ENCODE measurements around the gene KAT8.
A peak's percentile ranks its signal among the peaks of the same experiment; 100 is the strongest.

Gene KAT8

DNA sequence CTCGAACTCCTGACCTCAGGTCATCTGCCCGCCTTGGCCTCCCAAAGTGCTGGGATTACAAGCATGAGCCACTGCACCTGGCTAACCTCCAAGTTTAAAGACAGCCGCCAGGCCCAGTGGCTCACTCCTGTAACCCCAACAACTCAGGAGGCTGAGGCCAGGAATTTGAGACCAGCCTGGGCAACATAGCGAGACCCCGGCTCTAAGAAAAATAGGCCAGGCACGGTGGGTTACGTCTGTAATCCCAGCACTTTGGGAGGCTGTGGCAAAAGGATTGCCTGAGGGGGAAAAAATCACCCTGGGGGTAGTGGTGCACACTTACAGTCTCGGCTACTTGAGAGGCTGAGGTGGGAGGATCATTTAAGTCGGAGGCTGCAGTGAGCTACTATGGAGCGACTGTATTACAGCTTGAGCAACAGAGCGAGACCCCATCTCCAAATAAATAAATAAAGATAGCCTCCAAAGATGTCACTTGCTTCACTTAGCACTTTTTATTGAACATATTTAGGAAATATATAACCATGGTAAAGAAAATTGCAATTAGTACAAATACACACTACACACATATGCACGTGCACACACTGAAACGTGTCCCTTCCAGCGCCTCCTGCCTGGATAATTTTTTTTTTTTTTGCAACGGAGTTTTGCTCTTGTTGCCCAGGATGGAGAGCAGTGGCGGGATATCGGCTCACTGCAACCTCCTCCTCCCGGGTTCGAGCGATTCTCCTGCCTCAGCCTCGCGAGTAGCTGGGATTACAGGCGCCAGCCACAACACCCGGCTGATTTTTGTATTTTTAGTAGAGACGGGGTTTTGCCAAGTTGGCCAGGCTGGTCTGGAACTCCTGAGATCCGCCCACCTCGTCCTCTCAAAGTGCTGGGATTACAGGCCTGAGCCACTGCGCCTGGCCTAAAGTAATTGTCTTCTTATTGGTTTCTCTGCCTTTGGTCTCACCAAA, 10.7 kb upstream of the KAT8 start:
- POLR2A ChIA-PET, result interaction anchor here (0.7 to 2.0 kb wide), 4 partner anchors 35 to 90 kb away, joined by 3 to 6 read pairs (median 4); no protein-coding TSS in a partner anchor
- Histone ChIP-seq H3K36me3 (ENCODE audit: control insufficient read depth in 2 of 2, insufficient read depth in 1 of 2, low read length in 2 of 2) (peaks cover 0 to 26% of the 10 kb centered on the region in 2 experiments; a peak in 1 of 3 replicates), H3K4me3 (ENCODE audit: low read depth, low read length) (no peak overlapping the region), H3K9me3 (ENCODE audit: control insufficient read depth, insufficient read depth, low read depth, low read length) (no peaks in the 10 kb centered on the region), H3K27ac (ENCODE audit: extremely low read depth, low read depth, low read length) (no peak overlapping the region), H3K4me1 (ENCODE audit: control insufficient read depth, insufficient read depth, low read length) (no peaks in the 10 kb centered on the region; the same call in none of the 2 replicates)
- TF ChIP-seq, protein P1, sequence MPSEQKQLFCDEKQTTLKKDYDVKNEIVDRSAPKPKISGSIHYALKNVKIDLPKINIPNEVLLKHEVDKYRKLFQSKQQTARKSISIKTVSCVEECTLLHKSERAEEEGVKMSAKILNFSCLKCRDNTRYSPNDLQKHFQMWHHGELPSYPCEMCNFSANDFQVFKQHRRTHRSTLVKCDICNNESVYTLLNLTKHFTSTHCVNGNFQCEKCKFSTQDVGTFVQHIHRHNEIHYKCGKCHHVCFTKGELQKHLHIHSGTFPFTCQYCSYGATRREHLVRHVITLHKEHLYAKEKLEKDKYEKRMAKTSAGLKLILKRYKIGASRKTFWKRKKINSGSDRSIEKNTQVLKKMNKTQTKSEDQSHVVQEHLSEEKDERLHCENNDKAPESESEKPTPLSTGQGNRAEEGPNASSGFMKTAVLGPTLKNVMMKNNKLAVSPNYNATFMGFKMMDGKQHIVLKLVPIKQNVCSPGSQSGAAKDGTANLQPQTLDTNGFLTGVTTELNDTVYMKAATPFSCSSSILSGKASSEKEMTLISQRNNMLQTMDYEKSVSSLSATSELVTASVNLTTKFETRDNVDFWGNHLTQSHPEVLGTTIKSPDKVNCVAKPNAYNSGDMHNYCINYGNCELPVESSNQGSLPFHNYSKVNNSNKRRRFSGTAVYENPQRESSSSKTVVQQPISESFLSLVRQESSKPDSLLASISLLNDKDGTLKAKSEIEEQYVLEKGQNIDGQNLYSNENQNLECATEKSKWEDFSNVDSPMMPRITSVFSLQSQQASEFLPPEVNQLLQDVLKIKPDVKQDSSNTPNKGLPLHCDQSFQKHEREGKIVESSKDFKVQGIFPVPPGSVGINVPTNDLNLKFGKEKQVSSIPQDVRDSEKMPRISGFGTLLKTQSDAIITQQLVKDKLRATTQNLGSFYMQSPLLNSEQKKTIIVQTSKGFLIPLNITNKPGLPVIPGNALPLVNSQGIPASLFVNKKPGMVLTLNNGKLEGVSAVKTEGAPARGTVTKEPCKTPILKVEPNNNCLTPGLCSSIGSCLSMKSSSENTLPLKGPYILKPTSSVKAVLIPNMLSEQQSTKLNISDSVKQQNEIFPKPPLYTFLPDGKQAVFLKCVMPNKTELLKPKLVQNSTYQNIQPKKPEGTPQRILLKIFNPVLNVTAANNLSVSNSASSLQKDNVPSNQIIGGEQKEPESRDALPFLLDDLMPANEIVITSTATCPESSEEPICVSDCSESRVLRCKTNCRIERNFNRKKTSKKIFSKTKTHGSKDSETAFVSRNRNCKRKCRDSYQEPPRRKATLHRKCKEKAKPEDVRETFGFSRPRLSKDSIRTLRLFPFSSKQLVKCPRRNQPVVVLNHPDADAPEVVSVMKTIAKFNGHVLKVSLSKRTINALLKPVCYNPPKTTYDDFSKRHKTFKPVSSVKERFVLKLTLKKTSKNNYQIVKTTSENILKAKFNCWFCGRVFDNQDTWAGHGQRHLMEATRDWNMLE (tag by site-specific recombination; conservative IDR thresholded peaks at IDR 0.05; ENCODE audit: low read depth), result no peak
- TF ChIP-seq ZNF121 (tag by site-specific recombination; IDR thresholded peaks at IDR 0.05), result peak; percentile 79
- TF ChIP-seq, protein P2, sequence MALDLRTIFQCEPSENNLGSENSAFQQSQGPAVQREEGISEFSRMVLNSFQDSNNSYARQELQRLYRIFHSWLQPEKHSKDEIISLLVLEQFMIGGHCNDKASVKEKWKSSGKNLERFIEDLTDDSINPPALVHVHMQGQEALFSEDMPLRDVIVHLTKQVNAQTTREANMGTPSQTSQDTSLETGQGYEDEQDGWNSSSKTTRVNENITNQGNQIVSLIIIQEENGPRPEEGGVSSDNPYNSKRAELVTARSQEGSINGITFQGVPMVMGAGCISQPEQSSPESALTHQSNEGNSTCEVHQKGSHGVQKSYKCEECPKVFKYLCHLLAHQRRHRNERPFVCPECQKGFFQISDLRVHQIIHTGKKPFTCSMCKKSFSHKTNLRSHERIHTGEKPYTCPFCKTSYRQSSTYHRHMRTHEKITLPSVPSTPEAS (tag by site-specific recombination; IDR thresholded peaks at IDR 0.05), result peak; percentile 66
- CTCF ChIA-PET, result interaction anchor here (0.7 to 1.4 kb wide), 2 partner anchors 34 to 106 kb away, joined by 3 to 7 read pairs; no protein-coding TSS in a partner anchor

DNA sequence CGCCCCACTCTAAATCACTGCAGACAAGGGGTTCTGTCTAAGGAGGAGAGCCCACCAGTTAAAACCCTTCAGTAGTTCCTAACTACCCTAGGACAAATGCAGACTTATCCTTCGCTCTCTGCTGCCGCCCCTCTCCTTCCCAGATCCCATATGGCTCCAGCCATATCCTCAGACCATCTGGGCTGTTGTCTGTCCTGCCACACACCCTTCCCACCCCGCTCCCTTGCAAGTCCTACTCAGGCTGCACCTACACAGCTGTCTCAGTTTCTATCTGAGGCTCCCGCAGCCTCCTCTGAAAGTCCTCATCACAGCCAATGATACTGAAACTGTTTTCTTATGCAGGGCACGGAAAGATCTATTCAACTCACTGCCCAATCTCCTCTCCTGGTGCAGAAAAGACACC, 10.0 kb upstream of the KAT8 start:
- ChIA-PET POLR2A (interaction anchor here (0.6 to 2.0 kb wide), 6 partner anchors 10 to 89 kb away, joined by 3 to 6 read pairs (median 4); partner anchors contain the start of genes KAT8, ZNF646 and ZNF668), CTCF (interaction anchor here (1.4 kb wide), 1 partner anchor 33 kb away, joined by 3 read pairs; no protein-coding TSS in a partner anchor)
- Histone ChIP-seq H3K4me3 (ENCODE audit: low read depth, low read length) (no peak overlapping the region), H3K9me3 (ENCODE audit: control insufficient read depth, insufficient read depth, low read depth, low read length) (no peaks in the 10 kb centered on the region), H3K27ac (ENCODE audit: extremely low read depth, low read depth, low read length) (no peak overlapping the region; the same call in 1 of the 2 replicates), H3K4me1 (ENCODE audit: control insufficient read depth, insufficient read depth, low read length) (no peaks in the 10 kb centered on the region; the same call in none of the 2 replicates), H3K36me3 (ENCODE audit: control insufficient read depth in 2 of 2, insufficient read depth in 1 of 2, low read length in 2 of 2) (peaks cover 0 to 33% of the 10 kb centered on the region in 2 experiments; a peak in 1 of 3 replicates)
- TF ChIP-seq, protein P3, sequence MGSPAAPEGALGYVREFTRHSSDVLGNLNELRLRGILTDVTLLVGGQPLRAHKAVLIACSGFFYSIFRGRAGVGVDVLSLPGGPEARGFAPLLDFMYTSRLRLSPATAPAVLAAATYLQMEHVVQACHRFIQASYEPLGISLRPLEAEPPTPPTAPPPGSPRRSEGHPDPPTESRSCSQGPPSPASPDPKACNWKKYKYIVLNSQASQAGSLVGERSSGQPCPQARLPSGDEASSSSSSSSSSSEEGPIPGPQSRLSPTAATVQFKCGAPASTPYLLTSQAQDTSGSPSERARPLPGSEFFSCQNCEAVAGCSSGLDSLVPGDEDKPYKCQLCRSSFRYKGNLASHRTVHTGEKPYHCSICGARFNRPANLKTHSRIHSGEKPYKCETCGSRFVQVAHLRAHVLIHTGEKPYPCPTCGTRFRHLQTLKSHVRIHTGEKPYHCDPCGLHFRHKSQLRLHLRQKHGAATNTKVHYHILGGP (tag by site-specific recombination; IDR thresholded peaks at IDR 0.05), result no peak
- TF ChIP-seq ZNF600 (tag by site-specific recombination; IDR thresholded peaks at IDR 0.05), result peak; percentile 51

DNA sequence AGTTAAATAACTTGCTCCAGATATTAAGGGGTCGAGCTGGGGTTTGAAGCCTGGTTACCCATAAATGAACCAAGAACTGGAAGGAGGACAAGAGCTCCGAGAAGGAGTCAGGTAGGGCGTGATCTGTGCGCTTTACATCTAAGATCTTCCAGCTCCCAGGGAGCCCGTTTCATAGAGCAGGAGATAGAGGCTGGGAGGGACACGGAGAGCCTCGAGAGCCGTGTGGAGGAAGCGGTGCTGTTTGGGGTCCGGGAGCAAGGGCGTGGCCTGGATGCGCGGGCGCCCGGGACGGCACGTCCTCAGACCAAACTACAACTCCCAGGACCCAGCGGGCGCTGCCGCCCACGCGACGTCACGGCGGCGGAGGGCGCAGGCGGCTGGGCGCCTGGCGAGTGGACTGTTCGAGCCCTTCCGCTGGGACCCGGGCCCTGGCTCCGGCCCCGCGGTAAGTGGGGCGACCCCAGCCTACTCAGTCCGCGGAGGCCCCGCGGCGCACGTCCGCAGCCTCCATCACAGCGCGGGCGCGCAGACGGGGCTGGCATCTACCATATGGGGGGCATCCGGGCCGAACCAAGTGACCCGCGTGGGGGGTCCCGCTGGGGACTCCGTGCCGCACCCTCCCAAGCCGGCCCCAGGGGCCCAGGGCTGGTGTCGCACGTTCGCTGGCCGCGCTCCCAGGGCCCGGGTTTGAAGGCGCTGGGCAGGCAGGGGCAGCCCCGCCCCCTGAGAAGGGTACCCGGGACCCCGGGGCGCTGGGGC, 9.2 kb upstream of the KAT8 start, which contains the start of gene BCKDK:
TSS of gene BCKDK (plus strand) at position 352 of the 759 bp plus-strand sequence. CDS start 838 bp downstream, outside the sequence.
- CTCF ChIA-PET, result interaction anchor here (1.4 kb wide), 1 partner anchor 32 kb away, joined by 3 read pairs; no protein-coding TSS in a partner anchor
- Histone ChIP-seq H3K4me1 (ENCODE audit: control insufficient read depth, insufficient read depth, low read length) (no peaks in the 10 kb centered on the region; the same call in none of the 2 replicates), H3K4me3 (ENCODE audit: low read depth, low read length) (peak within 1 kb of the TSS; percentile 94), H3K36me3 (ENCODE audit: control insufficient read depth in 2 of 2, insufficient read depth in 1 of 2, low read length in 2 of 2) (peaks cover 0 to 40% of the 10 kb centered on the region in 2 experiments; a peak in 1 of 3 replicates), H3K9me3 (ENCODE audit: control insufficient read depth, insufficient read depth, low read depth, low read length) (no peaks in the 10 kb centered on the region), H3K27ac (ENCODE audit: extremely low read depth, low read depth, low read length) (peak within 1 kb of the TSS; percentile 76; the same call in 1 of the 2 replicates)
- POLR2A ChIA-PET, result interaction anchor here (0.6 to 2.0 kb wide), 4 partner anchors 10 to 73 kb away, joined by 3 to 6 read pairs (median 4); partner anchors contain the start of genes KAT8, ZNF646 and ZNF668
- TF ChIP-seq ZIC2 (tag by site-specific recombination; IDR thresholded peaks at IDR 0.05), result peak; percentile 40
- no peak for TF ChIP-seq ZNF560 (tag by site-specific recombination; IDR thresholded peaks at IDR 0.05; ENCODE audit: borderline replicate concordance)
- TF ChIP-seq SP3 (tag by site-specific recombination; IDR thresholded peaks at IDR 0.05), result peak; percentile 88
- TF ChIP-seq, protein P4, sequence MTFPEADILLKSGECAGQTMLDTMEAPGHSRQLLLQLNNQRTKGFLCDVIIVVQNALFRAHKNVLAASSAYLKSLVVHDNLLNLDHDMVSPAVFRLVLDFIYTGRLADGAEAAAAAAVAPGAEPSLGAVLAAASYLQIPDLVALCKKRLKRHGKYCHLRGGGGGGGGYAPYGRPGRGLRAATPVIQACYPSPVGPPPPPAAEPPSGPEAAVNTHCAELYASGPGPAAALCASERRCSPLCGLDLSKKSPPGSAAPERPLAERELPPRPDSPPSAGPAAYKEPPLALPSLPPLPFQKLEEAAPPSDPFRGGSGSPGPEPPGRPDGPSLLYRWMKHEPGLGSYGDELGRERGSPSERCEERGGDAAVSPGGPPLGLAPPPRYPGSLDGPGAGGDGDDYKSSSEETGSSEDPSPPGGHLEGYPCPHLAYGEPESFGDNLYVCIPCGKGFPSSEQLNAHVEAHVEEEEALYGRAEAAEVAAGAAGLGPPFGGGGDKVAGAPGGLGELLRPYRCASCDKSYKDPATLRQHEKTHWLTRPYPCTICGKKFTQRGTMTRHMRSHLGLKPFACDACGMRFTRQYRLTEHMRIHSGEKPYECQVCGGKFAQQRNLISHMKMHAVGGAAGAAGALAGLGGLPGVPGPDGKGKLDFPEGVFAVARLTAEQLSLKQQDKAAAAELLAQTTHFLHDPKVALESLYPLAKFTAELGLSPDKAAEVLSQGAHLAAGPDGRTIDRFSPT (tag by site-specific recombination; IDR thresholded peaks at IDR 0.05), result peak; percentile 55; the same call in 1 of the 2 replicates
- TF ChIP-seq, protein P5, sequence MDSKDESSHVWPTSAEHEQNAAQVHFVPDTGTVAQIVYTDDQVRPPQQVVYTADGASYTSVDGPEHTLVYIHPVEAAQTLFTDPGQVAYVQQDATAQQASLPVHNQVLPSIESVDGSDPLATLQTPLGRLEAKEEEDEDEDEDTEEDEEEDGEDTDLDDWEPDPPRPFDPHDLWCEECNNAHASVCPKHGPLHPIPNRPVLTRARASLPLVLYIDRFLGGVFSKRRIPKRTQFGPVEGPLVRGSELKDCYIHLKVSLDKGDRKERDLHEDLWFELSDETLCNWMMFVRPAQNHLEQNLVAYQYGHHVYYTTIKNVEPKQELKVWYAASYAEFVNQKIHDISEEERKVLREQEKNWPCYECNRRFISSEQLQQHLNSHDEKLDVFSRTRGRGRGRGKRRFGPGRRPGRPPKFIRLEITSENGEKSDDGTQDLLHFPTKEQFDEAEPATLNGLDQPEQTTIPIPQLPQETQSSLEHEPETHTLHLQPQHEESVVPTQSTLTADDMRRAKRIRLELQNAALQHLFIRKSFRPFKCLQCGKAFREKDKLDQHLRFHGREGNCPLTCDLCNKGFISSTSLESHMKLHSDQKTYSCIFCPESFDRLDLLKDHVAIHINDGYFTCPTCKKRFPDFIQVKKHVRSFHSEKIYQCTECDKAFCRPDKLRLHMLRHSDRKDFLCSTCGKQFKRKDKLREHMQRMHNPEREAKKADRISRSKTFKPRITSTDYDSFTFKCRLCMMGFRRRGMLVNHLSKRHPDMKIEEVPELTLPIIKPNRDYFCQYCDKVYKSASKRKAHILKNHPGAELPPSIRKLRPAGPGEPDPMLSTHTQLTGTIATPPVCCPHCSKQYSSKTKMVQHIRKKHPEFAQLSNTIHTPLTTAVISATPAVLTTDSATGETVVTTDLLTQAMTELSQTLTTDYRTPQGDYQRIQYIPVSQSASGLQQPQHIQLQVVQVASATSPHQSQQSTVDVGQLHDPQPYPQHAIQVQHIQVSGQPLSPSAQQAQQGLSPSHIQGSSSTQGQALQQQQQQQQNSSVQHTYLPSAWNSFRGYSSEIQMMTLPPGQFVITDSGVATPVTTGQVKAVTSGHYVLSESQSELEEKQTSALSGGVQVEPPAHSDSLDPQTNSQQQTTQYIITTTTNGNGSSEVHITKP (tag by site-specific recombination; IDR thresholded peaks at IDR 0.05), result peak; percentile 97

All from HEK293 (cell line).